Activated CD4-positive, alpha-beta memory T cell treated with anti-CD3 and anti-CD28 coated beads, Interleukin-2, amount 10 ng/mL, durations not matched to agents 7 days and 5 days (primary cell): ENCODE data around the gene BMPR1B. TPM values are rescaled to one million over a fixed set of nuclear protein-coding genes. Genes with fewer than 3 reads are reported as not detected.

Source experiments
- CTCF ChIA-PET: fragments of 350-600 bp; sonication (Branson Sonifier 250); formaldehyde crosslinking; loops from one replicate; lab custom pipeline; 2021; ENCODE audit warnings: antibody characterized with exemption, inconsistent platforms; lab: Charles Lee
- POLR2A ChIA-PET: fragments of 350-600 bp; sonication (Branson Sonifier 250); formaldehyde crosslinking; loops from one replicate; lab custom pipeline; 2021; ENCODE audit warnings: antibody characterized with exemption; lab: Charles Lee
- DNase-seq: peaks from one replicate; pipeline ENCODE4 v3.0.0-alpha.2; 2020
- H3K27ac Mint-ChIP-seq: one replicate; pipeline ENCODE4 v1.8.0; 2021; ENCODE audit warnings: mild to moderate bottlenecking, mixed read lengths
- H3K27me3 Mint-ChIP-seq: one replicate; pipeline ENCODE4 v1.8.0; 2021; ENCODE audit warnings: mixed read lengths
- H3K36me3 Mint-ChIP-seq: one replicate; pipeline ENCODE4 v1.8.0; 2021; ENCODE audit warnings: low read depth, mixed read lengths
- H3K4me1 Mint-ChIP-seq: one replicate; pipeline ENCODE4 v1.8.0; 2021; ENCODE audit warnings: mixed read lengths
- H3K4me3 Mint-ChIP-seq: one replicate; pipeline ENCODE4 v1.8.0; 2021; ENCODE audit warnings: mild to moderate bottlenecking, mixed read lengths
- H3K9me3 Mint-ChIP-seq: one replicate; pipeline ENCODE4 v1.8.0; 2021; ENCODE audit warnings: mixed read lengths
- total RNA-seq, 2 experiments: library from RNA; stranded (reverse); gene quantifications; one replicate each; pipeline ENCODE4 v1.2.3, GENCODE V29; 2021

BMPR1B gene
- total RNA-seq, 2 experiments from 2014 or later, result not detected

- H3K9me3 Mint-ChIP-seq, result no peaks in the 10 kb centered on the region
- POLR2A ChIA-PET, result no interaction called here
- H3K27ac Mint-ChIP-seq, result peak overlapping the region; percentile 8
- CTCF ChIA-PET, result no interaction called here
- no peak overlapping the region for H3K4me3 Mint-ChIP-seq
- H3K27me3 Mint-ChIP-seq, result no peaks in the 10 kb centered on the region
- peaks cover 16% of the 10 kb centered on the region for H3K4me1 Mint-ChIP-seq
- peaks cover 2% of the 10 kb centered on the region for H3K36me3 Mint-ChIP-seq
- DNase-seq, result no peak
These were observed 154.9 kb downstream of the BMPR1B start for GRCh38 chr4:94912606-94913005.

- H3K9me3 Mint-ChIP-seq, result no peaks in the 10 kb centered on the region
- no peak overlapping the region for H3K4me3 Mint-ChIP-seq
- peaks cover 2% of the 10 kb centered on the region for H3K36me3 Mint-ChIP-seq
- no peak for DNase-seq
- H3K27ac Mint-ChIP-seq, result peak overlapping the region; percentile 50
- peaks cover 16% of the 10 kb centered on the region for H3K4me1 Mint-ChIP-seq
- ChIA-PET POLR2A (no interaction called here), CTCF (no interaction called here)
- H3K27me3 Mint-ChIP-seq, result no peaks in the 10 kb centered on the region
These were observed 155.6 kb downstream of the BMPR1B start for GRCh38 chr4:94913316-94913715.

GRCh38 chr4:94917146-94917545 is 159.4 kb downstream of the BMPR1B start:
- POLR2A ChIA-PET, result no interaction called here
- no peak overlapping the region for H3K4me3 Mint-ChIP-seq
- H3K27ac Mint-ChIP-seq, result no peak overlapping the region
- peaks cover 12% of the 10 kb centered on the region for H3K4me1 Mint-ChIP-seq
- no peaks in the 10 kb centered on the region for H3K9me3 Mint-ChIP-seq
- no peaks in the 10 kb centered on the region for H3K27me3 Mint-ChIP-seq
- CTCF ChIA-PET, result no interaction called here
- H3K36me3 Mint-ChIP-seq, result peaks cover 2% of the 10 kb centered on the region
- DNase-seq, result no peak

GRCh38 chr4:94918543-94918942 is 160.8 kb downstream of the BMPR1B start:
- H3K9me3 Mint-ChIP-seq, result no peaks in the 10 kb centered on the region
- H3K4me1 Mint-ChIP-seq, result peaks cover 4% of the 10 kb centered on the region
- no peak for DNase-seq
- H3K27ac Mint-ChIP-seq, result no peak overlapping the region
- H3K36me3 Mint-ChIP-seq, result peaks cover 2% of the 10 kb centered on the region
- H3K27me3 Mint-ChIP-seq, result no peaks in the 10 kb centered on the region
- ChIA-PET CTCF (no interaction called here), POLR2A (no interaction called here)
- no peak overlapping the region for H3K4me3 Mint-ChIP-seq

GRCh38 chr4:94920369-94920768 is 162.6 kb downstream of the BMPR1B start:
- no peak overlapping the region for H3K27ac Mint-ChIP-seq
- H3K4me3 Mint-ChIP-seq, result no peak overlapping the region
- no peaks in the 10 kb centered on the region for H3K36me3 Mint-ChIP-seq
- H3K4me1 Mint-ChIP-seq, result no peaks in the 10 kb centered on the region
- no peak for DNase-seq
- H3K27me3 Mint-ChIP-seq, result no peaks in the 10 kb centered on the region
- no peaks in the 10 kb centered on the region for H3K9me3 Mint-ChIP-seq
- CTCF ChIA-PET, result no interaction called here
- POLR2A ChIA-PET, result no interaction called here

GRCh38 chr4:94924566-94924965 is 166.8 kb downstream of the BMPR1B start:
- ChIA-PET POLR2A (no interaction called here), CTCF (no interaction called here)
- Mint-ChIP-seq H3K36me3 (no peaks in the 10 kb centered on the region), H3K9me3 (no peaks in the 10 kb centered on the region), H3K27ac (no peak overlapping the region), H3K27me3 (no peaks in the 10 kb centered on the region), H3K4me3 (no peak overlapping the region), H3K4me1 (no peaks in the 10 kb centered on the region)
- DNase-seq, result no peak

GRCh38 chr4:94925764-94926347 is 168.1 kb downstream of the BMPR1B start:
- no peaks in the 10 kb centered on the region for H3K27me3 Mint-ChIP-seq

GRCh38 chr4:94926936-94927335 is 169.2 kb downstream of the BMPR1B start:
- CTCF ChIA-PET, result no interaction called here
- Mint-ChIP-seq H3K4me3 (no peak overlapping the region), H3K27ac (no peak overlapping the region), H3K27me3 (no peaks in the 10 kb centered on the region), H3K36me3 (no peaks in the 10 kb centered on the region), H3K4me1 (no peaks in the 10 kb centered on the region), H3K9me3 (no peaks in the 10 kb centered on the region)
- POLR2A ChIA-PET, result no interaction called here
- no peak for DNase-seq

More at GRCh38 chr4:94925764-94926347, 168.1 kb downstream of the BMPR1B start:
- POLR2A ChIA-PET, result no interaction called here
- H3K9me3 Mint-ChIP-seq, result no peaks in the 10 kb centered on the region
- CTCF ChIA-PET, result no interaction called here
- H3K27ac Mint-ChIP-seq, result no peak overlapping the region
- no peaks in the 10 kb centered on the region for H3K36me3 Mint-ChIP-seq
- no peak for DNase-seq
- no peak overlapping the region for H3K4me3 Mint-ChIP-seq
- no peaks in the 10 kb centered on the region for H3K4me1 Mint-ChIP-seq

GRCh38 chr4:94927696-94928095 is 169.9 kb downstream of the BMPR1B start:
- DNase-seq, result no peak
- Mint-ChIP-seq H3K27ac (no peak overlapping the region), H3K27me3 (no peaks in the 10 kb centered on the region), H3K9me3 (no peaks in the 10 kb centered on the region), H3K4me3 (no peak overlapping the region), H3K4me1 (no peaks in the 10 kb centered on the region), H3K36me3 (no peaks in the 10 kb centered on the region)
- POLR2A ChIA-PET, result no interaction called here
- CTCF ChIA-PET, result no interaction called here

GRCh38 chr4:94929696-94930095 is 171.9 kb downstream of the BMPR1B start:
- no peaks in the 10 kb centered on the region for H3K4me1 Mint-ChIP-seq
- no peak overlapping the region for H3K4me3 Mint-ChIP-seq
- CTCF ChIA-PET, result no interaction called here
- POLR2A ChIA-PET, result no interaction called here
- no peaks in the 10 kb centered on the region for H3K9me3 Mint-ChIP-seq
- DNase-seq, result no peak
- H3K36me3 Mint-ChIP-seq, result no peaks in the 10 kb centered on the region
- H3K27ac Mint-ChIP-seq, result no peak overlapping the region
- H3K27me3 Mint-ChIP-seq, result no peaks in the 10 kb centered on the region

GRCh38 chr4:94931626-94932025 is 173.9 kb downstream of the BMPR1B start:
- ChIA-PET POLR2A (no interaction called here), CTCF (no interaction called here)
- Mint-ChIP-seq H3K27me3 (no peaks in the 10 kb centered on the region), H3K4me1 (no peaks in the 10 kb centered on the region), H3K9me3 (no peaks in the 10 kb centered on the region), H3K36me3 (no peaks in the 10 kb centered on the region), H3K27ac (no peak overlapping the region), H3K4me3 (no peak overlapping the region)
- DNase-seq, result no peak

- Mint-ChIP-seq H3K27ac (no peak overlapping the region), H3K27me3 (no peaks in the 10 kb centered on the region), H3K4me1 (no peaks in the 10 kb centered on the region), H3K36me3 (no peaks in the 10 kb centered on the region), H3K9me3 (no peaks in the 10 kb centered on the region), H3K4me3 (no peak overlapping the region)
- ChIA-PET CTCF (no interaction called here), POLR2A (no interaction called here)
- no peak for DNase-seq
These were observed 174.6 kb downstream of the BMPR1B start for GRCh38 chr4:94932366-94932765.

- CTCF ChIA-PET, result interaction anchor here (0.6 kb wide), 1 partner anchor 36 kb away, joined by 3 read pairs; no protein-coding TSS in a partner anchor
- no peaks in the 10 kb centered on the region for H3K9me3 Mint-ChIP-seq
- POLR2A ChIA-PET, result no interaction called here
- no peak overlapping the region for H3K4me3 Mint-ChIP-seq
- H3K27ac Mint-ChIP-seq, result no peak overlapping the region
- H3K4me1 Mint-ChIP-seq, result no peaks in the 10 kb centered on the region
- no peak for DNase-seq
- peaks cover 2% of the 10 kb centered on the region for H3K27me3 Mint-ChIP-seq
- no peaks in the 10 kb centered on the region for H3K36me3 Mint-ChIP-seq
These were observed 176.0 kb downstream of the BMPR1B start for GRCh38 chr4:94933799-94934198.

GRCh38 chr4:94934201-94934600 is 176.4 kb downstream of the BMPR1B start:
- H3K9me3 Mint-ChIP-seq, result no peaks in the 10 kb centered on the region
- no peak overlapping the region for H3K27ac Mint-ChIP-seq
- H3K4me1 Mint-ChIP-seq, result no peaks in the 10 kb centered on the region
- H3K27me3 Mint-ChIP-seq, result peaks cover 2% of the 10 kb centered on the region
- DNase-seq, result no peak
- ChIA-PET POLR2A (no interaction called here), CTCF (interaction anchor here (0.6 kb wide), 1 partner anchor 36 kb away, joined by 3 read pairs; no protein-coding TSS in a partner anchor)
- H3K36me3 Mint-ChIP-seq, result no peaks in the 10 kb centered on the region
- no peak overlapping the region for H3K4me3 Mint-ChIP-seq
